GM03348 (cell line): ENCODE measurements around the gene JSRP1.
A peak's percentile ranks its signal among the peaks of the same experiment; 100 is the strongest.

Experiments used
- DNase-seq: peaks from one replicate; pipeline ENCODE4 v3.0.0; 2012; ENCODE audit warnings: low spot score

JSRP1 gene

GRCh38 chr19:2246801-2247361, 9.3 kb downstream of the JSRP1 start:
- DNase-seq, result no peak

GRCh38 chr19:2246014-2246620, 10.1 kb downstream of the JSRP1 start:
- DNase-seq, result no peak

- no peak for DNase-seq
Observed at GRCh38 chr19:2245273-2245672, 10.9 kb downstream of the JSRP1 start.

GRCh38 chr19:2244486-2244885, 11.7 kb downstream of the JSRP1 start:
- DNase-seq, result no peak

GRCh38 chr19:2244125-2244411, 12.1 kb downstream of the JSRP1 start:
- DNase-seq, result no peak

GRCh38 chr19:2243274-2244124, 12.7 kb downstream of the JSRP1 start:
- DNase-seq, result no peak

GRCh38 chr19:2242816-2243215, 13.4 kb downstream of the JSRP1 start:
- DNase-seq, result no peak

GRCh38 chr19:2242092-2242537, 14.1 kb downstream of the JSRP1 start:
- DNase-seq, result no peak

- DNase-seq, result no peak
Observed at GRCh38 chr19:2240881-2241760, 15.1 kb downstream of the JSRP1 start.

GRCh38 chr19:2239771-2240770, 16.1 kb downstream of the JSRP1 start:
- DNase-seq, result no peak

- DNase-seq, result no peak
Observed at GRCh38 chr19:2239173-2239572, 17.0 kb downstream of the JSRP1 start.

- DNase-seq, result no peak
Observed at GRCh38 chr19:2237869-2238153, 18.4 kb downstream of the JSRP1 start.

GRCh38 chr19:2237051-2237868, 19.0 kb downstream of the JSRP1 start:
- no peak for DNase-seq

GRCh38 chr19:2236314-2237050, 19.7 kb downstream of the JSRP1 start, which contains the start of the genes PLEKHJ1 and SF3A2:
Gene PLEKHJ1, minus strand, starts transcription at chr19:2236329. Its CDS starts 81 bp downstream, at chr19:2236248.
Gene SF3A2, plus strand, starts transcription at chr19:2236824. Its CDS starts 6,595 bp downstream, at chr19:2243419.
- peak; percentile 100 for DNase-seq

GRCh38 chr19:2236064-2236313, 20.2 kb downstream of the JSRP1 start:
- no peak for DNase-seq

GRCh38 chr19:2235381-2236063, 20.7 kb downstream of the JSRP1 start:
- DNase-seq, result peak; percentile 56

GRCh38 chr19:2234996-2235380, 21.2 kb downstream of the JSRP1 start:
- no peak for DNase-seq

- no peak for DNase-seq
Observed at GRCh38 chr19:2233601-2234280, 22.5 kb downstream of the JSRP1 start.
